GM19328 (cell line): Measurements from ENCODE around the gene TGFBR3L.
A peak's percentile ranks its signal among the peaks of the same experiment; 100 is the strongest.

Source experiments
- ATAC-seq: cut with Tn5 transposase; IDR thresholded peaks from one replicate; pipeline ENCODE4 v1.9.1; 2021; ENCODE audit warnings: mild to moderate bottlenecking, moderate library complexity; ENCODE audit not compliant: unreplicated experiment

The TGFBR3L gene

DNA sequence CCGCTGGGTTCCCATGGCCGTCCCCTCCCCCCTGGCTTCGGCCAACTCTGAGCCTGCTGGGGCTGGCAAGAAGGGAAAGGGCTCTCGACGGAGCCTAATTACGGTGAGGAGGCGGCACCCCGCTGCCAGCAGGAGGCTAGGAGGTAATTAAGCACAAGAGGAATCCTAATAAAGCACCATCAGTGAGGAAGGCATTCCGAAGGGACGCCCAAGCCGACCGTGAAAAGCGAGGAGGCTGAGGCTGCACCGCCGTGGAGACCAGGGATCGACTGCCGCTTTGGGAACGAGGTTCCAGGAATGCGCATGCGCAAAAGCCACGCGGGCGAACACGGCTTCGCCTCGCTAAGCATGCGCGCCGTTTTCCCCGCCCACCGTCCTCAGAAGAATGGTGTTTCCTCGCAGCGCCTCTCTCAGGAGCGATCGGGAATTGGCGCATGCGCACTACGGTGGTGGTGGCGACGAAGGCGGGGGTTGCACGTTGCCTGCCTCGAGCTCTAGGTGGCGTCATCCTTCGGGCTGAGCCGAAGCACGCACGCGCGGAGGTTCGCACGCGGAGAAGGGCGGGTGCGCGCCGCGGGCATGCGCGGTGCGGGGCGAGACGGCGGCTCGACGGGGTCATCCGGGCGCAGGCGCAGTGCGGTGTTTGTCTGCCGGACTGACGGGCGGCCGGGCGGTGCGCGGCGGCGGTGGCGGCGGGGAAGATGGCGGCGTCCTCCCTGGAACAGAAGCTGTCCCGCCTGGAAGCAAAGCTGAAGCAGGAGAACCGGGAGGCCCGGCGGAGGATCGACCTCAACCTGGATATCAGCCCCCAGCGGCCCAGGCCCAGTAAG lies 11.2 kb upstream of the TGFBR3L start, which contains the start of gene MAP2K7:
MAP2K7 (plus strand) TSS at position 634 of the 830 bp plus-strand sequence; CDS start at position 702, 68 bp downstream.
- peak; percentile 77 for ATAC-seq

- peak; percentile 41 for ATAC-seq
These were observed 10.3 kb upstream of the TGFBR3L start for GRCh38 chr19:7904074-7905020.

DNA sequence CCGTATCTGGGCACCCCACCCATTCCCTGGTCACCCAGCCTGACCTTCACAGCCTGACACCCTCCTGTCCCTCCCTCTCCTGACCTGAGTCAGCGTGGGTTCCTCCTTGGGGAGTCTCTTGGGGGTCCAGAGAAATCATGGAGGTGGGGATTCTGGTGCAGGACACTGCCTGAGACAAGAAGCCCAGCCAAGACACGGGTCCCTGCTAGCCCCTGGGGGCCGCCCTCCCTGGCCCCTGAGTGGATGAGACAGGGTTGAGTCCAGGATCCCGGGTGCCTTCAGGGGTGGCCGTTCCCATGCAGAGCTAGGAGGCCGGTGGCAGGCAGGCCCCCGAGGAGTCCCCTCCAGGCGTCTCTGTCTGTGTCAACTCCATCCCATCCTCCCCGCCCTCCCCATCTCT lies 9.4 kb upstream of the TGFBR3L start:
- no peak for ATAC-seq

DNA sequence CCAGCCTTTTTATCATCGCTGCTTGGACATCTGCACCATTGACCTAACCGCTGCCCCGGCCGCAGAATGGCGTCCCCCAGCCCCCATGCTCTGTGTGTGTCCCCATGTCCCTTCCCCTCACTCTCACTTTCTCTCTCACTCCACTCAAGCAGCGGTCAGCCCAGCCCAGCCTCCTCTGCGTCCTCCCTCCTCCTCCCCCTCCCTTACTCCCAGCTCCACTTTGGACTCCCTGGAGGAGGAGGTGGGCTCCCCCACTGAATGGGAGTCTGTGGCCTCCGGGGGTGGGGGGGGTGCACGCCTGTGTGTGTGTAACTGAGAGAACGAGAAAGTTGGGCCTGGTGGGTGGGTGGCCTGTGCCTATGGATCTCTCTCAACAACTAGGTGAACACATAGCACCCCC lies 8.8 kb upstream of the TGFBR3L start:
- ATAC-seq: no peak

DNA sequence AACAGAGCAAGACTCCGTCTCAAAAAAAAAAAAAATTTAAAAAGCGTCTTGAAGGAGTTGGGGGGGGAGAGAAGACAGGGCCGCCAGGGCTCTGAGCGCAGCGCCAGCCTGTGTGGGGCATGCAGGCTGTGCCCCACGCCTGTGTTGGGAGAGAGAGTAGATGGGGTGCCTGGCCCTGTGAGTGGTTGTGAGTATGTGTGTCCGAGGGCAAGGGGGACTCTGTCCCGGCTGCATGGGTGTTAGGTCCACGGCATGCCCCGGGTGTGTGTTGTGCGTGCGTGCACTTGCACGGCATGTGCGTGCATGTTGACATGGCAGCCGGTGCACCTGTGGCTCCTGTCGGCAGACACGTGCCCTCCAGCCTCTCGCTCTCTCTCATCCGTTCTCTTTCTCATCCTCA lies 7.5 kb upstream of the TGFBR3L start:
- ATAC-seq: no peak

GRCh38 chr19:7907544-7907943 lies 7.1 kb upstream of the TGFBR3L start:
- no peak for ATAC-seq

DNA sequence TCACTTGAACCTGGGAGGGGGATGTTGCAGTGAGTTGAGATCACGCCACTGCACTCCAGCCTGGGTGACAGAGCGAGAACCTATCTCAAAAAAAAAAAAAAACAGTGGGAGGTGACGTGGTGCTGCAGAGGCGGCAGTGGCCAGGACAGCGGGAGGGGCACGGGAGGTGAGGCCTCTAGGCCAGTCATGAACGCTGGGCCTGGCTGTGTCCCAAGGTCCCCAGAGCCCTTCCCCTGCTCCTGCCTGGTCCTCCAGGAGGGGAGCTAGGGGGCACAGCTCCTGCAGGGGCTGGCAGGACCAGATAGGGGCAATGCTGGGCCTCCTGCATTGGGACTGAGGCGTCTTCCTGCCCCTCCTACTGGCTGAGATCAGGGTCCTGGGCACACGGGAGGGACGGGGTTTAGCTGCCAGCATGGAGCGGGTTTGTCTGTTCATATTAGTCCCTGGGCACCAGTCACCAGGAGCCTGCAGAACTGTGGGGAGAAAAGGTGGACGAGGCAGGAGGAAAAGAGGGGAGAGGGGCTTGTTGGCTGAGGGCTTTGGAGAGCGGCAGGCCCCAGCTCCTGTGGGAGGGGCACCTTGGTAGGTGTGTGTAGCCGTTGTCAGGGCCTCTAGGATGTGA lies 6.4 kb upstream of the TGFBR3L start:
- ATAC-seq: no peak

GRCh38 chr19:7908742-7909461 lies 5.7 kb upstream of the TGFBR3L start:
- no peak for ATAC-seq

DNA sequence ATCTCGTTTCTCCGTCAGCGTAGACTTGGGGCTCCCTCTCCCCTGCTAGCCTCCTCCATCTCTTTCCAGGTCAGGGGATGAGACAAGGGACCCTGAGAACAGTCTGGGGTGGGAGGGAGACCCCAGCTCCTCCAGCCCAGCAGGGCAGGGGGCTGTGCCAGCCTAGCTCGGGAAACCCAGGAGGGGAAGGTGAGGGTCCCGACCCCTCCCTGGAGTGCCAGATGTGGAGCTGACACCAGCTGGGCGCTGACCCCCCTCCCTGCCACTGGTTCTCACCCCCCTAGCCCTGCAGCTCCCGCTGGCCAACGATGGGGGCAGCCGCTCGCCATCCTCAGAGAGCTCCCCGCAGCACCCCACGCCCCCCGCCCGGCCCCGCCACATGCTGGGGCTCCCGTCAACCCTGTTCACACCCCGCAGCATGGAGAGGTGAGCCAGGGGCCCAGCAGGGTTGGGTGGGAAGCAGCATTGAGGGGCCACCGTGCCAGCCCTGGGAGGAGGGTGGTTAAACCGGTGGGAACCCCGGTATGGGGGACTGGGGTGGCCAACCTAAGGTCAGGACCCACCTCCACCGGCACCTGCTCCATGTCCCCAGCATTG lies 5.1 kb upstream of the TGFBR3L start:
- ATAC-seq: no peak

- ATAC-seq: no peak
These were observed 4.1 kb upstream of the TGFBR3L start for GRCh38 chr19:7910321-7911161.

- no peak for ATAC-seq
These were observed 3.0 kb upstream of the TGFBR3L start for GRCh38 chr19:7911508-7912143.

DNA sequence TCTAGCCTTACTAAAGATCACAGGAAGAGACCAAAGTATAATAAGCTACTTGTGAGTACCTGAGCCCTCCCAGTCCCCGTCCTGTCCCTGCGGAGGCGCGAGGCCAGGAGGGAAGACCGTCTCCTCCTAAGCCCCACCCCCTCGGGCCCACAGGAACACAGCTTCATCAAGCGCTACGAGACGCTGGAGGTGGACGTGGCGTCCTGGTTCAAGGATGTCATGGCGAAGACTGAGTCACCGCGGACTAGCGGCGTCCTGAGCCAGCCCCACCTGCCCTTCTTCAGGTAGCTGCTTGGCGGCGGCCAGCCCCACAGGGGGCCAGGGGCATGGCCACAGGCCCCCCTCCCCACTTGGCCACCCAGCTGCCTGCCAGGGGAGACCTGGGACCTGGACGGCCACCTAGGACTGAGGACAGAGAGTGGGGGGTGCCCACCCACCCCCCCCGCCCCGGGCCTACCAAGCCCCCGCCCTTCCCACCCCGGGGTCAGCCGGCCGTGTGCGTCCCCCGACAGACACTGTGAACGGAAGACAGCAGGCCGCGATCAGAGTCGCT lies 2.4 kb upstream of the TGFBR3L start:
- no peak for ATAC-seq

GRCh38 chr19:7912697-7913564 lies 1.7 kb upstream of the TGFBR3L start:
- ATAC-seq: no peak

DNA sequence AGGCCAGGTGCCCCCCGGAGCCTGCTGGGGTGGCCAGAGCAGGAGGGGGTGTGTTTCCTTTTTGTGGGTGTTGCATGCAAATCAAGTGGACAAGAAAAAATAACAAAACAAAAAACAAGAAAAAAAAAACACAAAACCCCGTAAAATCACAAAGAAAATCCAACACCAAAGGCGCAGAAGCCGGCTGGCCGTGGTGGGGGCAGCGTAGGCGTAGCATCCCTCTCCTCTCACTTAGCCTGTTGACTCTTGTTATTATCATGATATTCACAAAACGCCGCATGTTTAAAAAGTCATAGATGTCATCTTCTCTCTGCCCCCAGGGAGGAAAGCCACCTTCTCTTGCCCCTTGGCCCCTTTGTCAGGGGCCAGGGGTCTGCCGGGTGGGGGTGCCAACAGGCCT lies 978 bp upstream of the TGFBR3L start:
- no peak for ATAC-seq

GRCh38 chr19:7914099-7914498 lies 531 bp upstream of the TGFBR3L start:
- ATAC-seq: no peak

GRCh38 chr19:7915250-7916102 lies 846 bp downstream of the TGFBR3L start:
- ATAC-seq: no peak
